ENCODE measurements around the gene PLCB3.
A peak's percentile ranks its signal among the peaks of the same experiment; 100 is the strongest.

PLCB3 gene

DNA sequence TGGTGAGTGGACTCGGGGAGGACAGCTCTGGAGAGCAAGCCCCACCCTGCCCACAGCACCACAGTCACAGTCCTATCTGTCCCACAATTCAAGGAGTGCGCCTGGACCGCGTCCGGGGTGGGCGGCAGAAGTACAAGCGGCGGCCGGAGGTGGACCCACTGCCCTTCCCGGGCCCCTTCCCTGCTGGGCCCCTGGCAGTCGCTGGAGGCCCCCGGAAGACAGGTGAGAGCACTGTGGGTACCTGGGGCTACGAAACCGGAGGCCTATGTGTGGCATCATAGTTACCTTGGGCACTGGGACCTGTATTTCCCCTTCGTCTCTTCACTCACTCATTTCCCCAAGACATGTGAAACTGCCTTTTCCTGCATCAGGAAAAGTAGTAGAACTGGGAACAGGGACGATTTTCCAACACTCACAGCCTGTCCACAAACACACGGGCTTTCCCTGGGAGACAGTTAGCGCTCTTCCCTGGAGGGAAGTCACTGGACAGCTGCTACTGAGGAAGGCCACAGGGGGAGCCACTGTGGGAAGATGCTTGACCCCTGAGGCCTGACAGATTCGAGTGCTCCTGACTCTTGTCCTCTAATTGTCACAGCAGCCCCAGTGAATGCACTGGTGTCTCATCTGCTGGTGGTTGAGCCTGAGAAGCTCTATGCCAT, 62.9 kb downstream of the PLCB3 start:
- no peak for TF ChIP-seq POLR2AphosphoS5 (IDR thresholded peaks at IDR 0.05; ENCODE audit: low read depth, low read length)
- TF ChIP-seq TAF1 (IDR thresholded peaks at IDR 0.05; ENCODE audit: borderline replicate concordance, insufficient read depth, low read length): no peak
- TF ChIP-seq FOXP2 (optimal IDR thresholded peaks at IDR 0.05; ENCODE audit: borderline replicate concordance, extremely low read depth, extremely low read length, insufficient read depth): no peak
- no peak for TF ChIP-seq SIN3A (IDR thresholded peaks at IDR 0.05; ENCODE audit: borderline replicate concordance, insufficient read depth, low read length)
- TF ChIP-seq, protein P1, sequence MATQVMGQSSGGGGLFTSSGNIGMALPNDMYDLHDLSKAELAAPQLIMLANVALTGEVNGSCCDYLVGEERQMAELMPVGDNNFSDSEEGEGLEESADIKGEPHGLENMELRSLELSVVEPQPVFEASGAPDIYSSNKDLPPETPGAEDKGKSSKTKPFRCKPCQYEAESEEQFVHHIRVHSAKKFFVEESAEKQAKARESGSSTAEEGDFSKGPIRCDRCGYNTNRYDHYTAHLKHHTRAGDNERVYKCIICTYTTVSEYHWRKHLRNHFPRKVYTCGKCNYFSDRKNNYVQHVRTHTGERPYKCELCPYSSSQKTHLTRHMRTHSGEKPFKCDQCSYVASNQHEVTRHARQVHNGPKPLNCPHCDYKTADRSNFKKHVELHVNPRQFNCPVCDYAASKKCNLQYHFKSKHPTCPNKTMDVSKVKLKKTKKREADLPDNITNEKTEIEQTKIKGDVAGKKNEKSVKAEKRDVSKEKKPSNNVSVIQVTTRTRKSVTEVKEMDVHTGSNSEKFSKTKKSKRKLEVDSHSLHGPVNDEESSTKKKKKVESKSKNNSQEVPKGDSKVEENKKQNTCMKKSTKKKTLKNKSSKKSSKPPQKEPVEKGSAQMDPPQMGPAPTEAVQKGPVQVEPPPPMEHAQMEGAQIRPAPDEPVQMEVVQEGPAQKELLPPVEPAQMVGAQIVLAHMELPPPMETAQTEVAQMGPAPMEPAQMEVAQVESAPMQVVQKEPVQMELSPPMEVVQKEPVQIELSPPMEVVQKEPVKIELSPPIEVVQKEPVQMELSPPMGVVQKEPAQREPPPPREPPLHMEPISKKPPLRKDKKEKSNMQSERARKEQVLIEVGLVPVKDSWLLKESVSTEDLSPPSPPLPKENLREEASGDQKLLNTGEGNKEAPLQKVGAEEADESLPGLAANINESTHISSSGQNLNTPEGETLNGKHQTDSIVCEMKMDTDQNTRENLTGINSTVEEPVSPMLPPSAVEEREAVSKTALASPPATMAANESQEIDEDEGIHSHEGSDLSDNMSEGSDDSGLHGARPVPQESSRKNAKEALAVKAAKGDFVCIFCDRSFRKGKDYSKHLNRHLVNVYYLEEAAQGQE (IDR thresholded peaks at IDR 0.05; ENCODE audit: insufficient read depth in 1 of 2, low read depth in 2 of 2, low read length in 2 of 2): no peak

GRCh38 chr11:64314805-64315561, 63.7 kb downstream of the PLCB3 start:
- TF ChIP-seq, protein P1 (IDR thresholded peaks at IDR 0.05; ENCODE audit: insufficient read depth in 1 of 2, low read depth in 2 of 2, low read length in 2 of 2): no peak
- TF ChIP-seq FOXP2 (optimal IDR thresholded peaks at IDR 0.05; ENCODE audit: borderline replicate concordance, extremely low read depth, extremely low read length, insufficient read depth) (no peak), SIN3A (IDR thresholded peaks at IDR 0.05; ENCODE audit: borderline replicate concordance, insufficient read depth, low read length) (no peak), POLR2AphosphoS5 (IDR thresholded peaks at IDR 0.05; ENCODE audit: low read depth, low read length) (no peak), TAF1 (IDR thresholded peaks at IDR 0.05; ENCODE audit: borderline replicate concordance, insufficient read depth, low read length) (no peak)

DNA sequence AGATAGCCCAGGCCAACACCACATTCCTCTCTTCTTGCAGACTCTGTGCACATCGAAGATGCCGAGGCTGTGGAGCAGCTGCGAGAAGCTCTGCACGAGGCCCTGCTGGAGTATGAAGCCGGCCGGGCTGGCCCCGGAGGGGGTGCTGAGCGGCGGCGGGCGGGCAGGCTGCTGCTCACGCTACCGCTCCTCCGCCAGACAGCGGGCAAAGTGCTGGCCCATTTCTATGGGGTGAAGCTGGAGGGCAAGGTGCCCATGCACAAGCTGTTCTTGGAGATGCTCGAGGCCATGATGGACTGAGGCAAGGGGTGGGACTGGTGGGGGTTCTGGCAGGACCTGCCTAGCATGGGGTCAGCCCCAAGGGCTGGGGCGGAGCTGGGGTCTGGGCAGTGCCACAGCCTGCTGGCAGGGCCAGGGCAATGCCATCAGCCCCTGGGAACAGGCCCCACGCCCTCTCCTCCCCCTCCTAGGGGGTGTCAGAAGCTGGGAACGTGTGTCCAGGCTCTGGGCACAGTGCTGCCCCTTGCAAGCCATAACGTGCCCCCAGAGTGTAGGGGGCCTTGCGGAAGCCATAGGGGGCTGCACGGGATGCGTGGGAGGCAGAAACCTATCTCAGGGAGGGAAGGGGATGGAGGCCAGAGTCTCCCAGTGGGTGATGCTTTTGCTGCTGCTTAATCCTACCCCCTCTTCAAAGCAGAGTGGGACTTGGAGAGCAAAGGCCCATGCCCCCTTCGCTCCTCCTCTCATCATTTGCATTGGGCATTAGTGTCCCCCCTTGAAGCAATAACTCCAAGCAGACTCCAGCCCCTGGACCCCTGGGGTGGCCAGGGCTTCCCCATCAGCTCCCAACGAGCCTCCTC, 64.6 kb downstream of the PLCB3 start:
- peak; percentile 13; the same call in 1 of the 2 replicates for TF ChIP-seq POLR2AphosphoS5 (IDR thresholded peaks at IDR 0.05; ENCODE audit: low read depth, low read length)

DNA sequence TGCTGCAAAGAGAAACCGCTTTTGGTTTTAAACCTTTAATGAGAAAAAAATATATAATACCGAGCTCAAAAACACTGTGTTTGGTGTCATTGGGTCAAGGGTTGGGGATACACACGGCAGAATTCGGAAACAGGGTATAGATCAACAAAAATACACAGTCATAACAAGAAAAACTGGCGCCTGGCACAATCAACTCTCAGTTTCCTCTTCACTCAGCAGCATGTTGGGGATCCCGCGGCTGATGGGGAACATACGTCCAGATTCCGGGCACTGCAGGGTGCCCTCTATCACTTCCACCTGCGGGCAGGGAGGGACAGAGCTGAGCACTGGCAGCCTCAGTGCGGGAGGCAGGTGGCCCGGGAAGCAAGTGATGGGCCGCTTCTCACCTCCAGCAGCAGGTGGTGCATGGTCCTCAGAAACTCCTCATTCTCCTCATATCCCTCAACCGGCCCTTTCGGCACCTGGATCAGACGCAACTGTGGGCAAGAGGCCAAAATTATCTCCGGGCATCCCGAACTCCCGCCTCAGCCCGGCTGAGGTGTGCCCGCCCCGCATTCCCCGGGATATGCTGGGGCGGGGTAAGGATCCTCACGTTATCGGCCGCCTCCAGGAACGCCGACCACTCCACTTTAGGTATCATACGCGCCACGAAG, 65.5 kb downstream of the PLCB3 start:
- TF ChIP-seq TAF1 (IDR thresholded peaks at IDR 0.05; ENCODE audit: borderline replicate concordance, insufficient read depth, low read length) (no peak), FOXP2 (optimal IDR thresholded peaks at IDR 0.05; ENCODE audit: borderline replicate concordance, extremely low read depth, extremely low read length, insufficient read depth) (no peak), SIN3A (IDR thresholded peaks at IDR 0.05; ENCODE audit: borderline replicate concordance, insufficient read depth, low read length) (no peak), POLR2AphosphoS5 (IDR thresholded peaks at IDR 0.05; ENCODE audit: low read depth, low read length) (no peak)
- TF ChIP-seq, protein P1 (IDR thresholded peaks at IDR 0.05; ENCODE audit: insufficient read depth in 1 of 2, low read depth in 2 of 2, low read length in 2 of 2): no peak
